ENCODE results near the gene COL26A1.

COL26A1 gene

DNA sequence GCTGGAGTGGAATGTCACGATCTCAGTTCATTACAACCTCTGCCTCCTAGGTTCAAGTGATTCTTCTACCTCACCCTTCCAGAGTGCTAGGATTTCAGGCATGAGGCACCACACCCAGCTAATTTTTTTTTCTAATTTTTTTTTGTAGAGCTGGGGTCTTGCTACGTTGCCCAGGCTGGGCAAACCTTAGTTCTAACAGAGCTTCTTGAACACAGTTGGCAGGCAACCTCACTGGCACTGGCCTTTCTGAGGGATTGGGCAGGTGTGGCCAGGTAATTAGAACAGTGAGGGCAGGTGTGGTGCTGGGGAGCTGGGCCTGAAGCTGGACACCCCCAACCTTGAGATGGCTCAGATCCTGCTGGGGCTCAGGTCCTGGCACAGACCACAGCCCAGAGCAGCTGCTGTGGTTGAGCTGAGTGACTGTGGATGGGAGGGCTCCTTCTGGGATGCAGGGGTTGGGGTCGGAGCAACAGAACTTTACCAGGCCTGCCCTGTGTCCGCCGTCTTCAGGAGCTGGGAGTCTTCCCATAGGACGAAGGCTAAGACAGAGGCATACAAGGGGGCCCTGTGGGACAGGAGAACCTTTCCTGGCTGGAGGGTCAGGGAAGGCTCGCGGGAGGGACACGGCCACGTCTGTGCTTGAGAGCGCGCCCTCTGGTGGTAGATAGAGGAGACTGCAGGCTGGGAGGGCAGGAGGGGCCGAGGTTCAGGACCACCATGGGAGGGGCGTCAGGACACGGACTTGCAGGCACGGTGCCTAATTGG, 48.2 kb downstream of the COL26A1 start:
- POLR2A ChIA-PET, result no interaction called here
- TF ChIP-seq, protein P1, sequence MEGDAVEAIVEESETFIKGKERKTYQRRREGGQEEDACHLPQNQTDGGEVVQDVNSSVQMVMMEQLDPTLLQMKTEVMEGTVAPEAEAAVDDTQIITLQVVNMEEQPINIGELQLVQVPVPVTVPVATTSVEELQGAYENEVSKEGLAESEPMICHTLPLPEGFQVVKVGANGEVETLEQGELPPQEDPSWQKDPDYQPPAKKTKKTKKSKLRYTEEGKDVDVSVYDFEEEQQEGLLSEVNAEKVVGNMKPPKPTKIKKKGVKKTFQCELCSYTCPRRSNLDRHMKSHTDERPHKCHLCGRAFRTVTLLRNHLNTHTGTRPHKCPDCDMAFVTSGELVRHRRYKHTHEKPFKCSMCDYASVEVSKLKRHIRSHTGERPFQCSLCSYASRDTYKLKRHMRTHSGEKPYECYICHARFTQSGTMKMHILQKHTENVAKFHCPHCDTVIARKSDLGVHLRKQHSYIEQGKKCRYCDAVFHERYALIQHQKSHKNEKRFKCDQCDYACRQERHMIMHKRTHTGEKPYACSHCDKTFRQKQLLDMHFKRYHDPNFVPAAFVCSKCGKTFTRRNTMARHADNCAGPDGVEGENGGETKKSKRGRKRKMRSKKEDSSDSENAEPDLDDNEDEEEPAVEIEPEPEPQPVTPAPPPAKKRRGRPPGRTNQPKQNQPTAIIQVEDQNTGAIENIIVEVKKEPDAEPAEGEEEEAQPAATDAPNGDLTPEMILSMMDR (IDR thresholded peaks at IDR 0.05; ENCODE audit: control extremely low read depth, extremely low read depth, low read depth, missing control alignments), result peak; percentile 86
- CTCF ChIA-PET, result interaction anchor here (0.8 to 2.9 kb wide), 28 partner anchors 8 to 402 kb away, joined by 3 to 25 read pairs (median 5); partner anchors contain the start of genes COL26A1 and IFT22
- peak; percentile 77 for DNase-seq (ENCODE audit: extremely low spot score)

DNA sequence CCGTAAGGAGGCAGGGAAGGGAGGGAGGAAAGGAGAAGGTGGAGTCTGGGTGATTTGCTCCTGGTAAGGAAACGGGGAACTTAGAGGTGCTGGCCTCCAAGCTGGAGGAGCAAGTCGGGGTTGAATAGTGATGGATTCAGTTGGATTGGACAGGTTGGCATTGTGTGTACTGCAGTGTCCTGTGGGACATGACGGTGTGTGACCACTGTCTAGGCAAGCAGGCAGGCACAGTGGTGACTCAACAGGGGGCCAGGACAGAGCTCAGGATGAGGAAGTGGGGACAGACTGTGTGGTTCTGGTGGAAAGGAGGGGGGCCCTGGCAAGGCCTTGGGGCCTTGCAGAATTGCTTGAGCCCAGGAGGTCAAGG, 48.8 kb downstream of the COL26A1 start:
- ChIA-PET POLR2A (interaction anchor here (0.6 kb wide), 1 partner anchor 132 kb away, joined by 3 read pairs; no protein-coding TSS in a partner anchor), CTCF (interaction anchor here (0.7 to 2.9 kb wide), 32 partner anchors 8 to 460 kb away, joined by 3 to 25 read pairs (median 5); partner anchors contain the start of genes COL26A1 and IFT22)
- TF ChIP-seq, protein P1 (IDR thresholded peaks at IDR 0.05; ENCODE audit: control extremely low read depth, extremely low read depth, low read depth, missing control alignments), result no peak
- no peak for DNase-seq (ENCODE audit: extremely low spot score)

DNA sequence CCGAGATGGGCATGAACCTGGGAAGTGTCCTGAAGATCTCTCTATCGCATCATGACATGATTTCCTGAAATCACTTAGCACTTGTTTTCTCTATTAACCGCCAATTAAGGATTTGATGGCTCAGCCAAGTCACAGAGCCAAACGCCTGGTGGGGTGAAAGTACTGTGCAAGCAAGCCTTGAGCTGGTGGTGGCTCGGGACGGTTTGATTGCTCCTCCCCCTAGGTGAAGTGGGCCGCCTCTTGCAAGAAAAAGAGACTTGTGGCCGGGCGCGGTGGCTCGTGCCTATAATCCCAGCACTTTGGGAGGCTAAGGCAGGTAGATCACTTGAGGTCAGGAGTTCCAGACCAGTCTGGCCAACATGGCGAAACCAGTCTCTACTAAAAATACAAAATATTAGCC, 50.3 kb downstream of the COL26A1 start:
- POLR2A ChIA-PET, result no interaction called here
- TF ChIP-seq, protein P1 (IDR thresholded peaks at IDR 0.05; ENCODE audit: control extremely low read depth, extremely low read depth, low read depth, missing control alignments), result no peak
- CTCF ChIA-PET, result interaction anchor here (1.6 to 2.9 kb wide), 3 partner anchors 13 to 48 kb away, joined by 5 to 25 read pairs (median 13); no protein-coding TSS in a partner anchor
- DNase-seq (ENCODE audit: extremely low spot score), result no peak

DNA sequence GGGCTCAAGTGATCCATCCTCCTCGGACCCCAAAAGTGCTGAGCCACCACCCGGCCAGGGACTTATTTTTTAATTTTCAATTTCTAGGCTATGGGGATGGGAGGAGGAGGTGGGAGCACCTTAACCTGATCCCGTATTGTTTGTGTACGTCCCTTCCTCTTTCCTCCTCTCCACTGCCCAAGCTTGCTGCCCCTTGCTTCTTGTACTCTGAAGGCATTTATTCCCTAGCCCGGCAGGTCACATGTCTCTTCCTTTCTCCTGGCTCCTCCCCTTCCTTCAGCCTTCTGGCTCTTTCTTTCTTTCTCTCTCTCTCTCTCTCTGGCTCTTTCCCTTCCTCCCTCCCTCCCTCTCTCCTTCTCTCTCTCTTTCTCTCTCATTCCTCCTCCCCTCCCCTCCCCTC, 56.0 kb downstream of the COL26A1 start:
- no peak for DNase-seq (ENCODE audit: extremely low spot score)
- POLR2A ChIA-PET, result no interaction called here
- CTCF ChIA-PET, result no interaction called here
- TF ChIP-seq, protein P1 (IDR thresholded peaks at IDR 0.05; ENCODE audit: control extremely low read depth, extremely low read depth, low read depth, missing control alignments), result no peak

DNA sequence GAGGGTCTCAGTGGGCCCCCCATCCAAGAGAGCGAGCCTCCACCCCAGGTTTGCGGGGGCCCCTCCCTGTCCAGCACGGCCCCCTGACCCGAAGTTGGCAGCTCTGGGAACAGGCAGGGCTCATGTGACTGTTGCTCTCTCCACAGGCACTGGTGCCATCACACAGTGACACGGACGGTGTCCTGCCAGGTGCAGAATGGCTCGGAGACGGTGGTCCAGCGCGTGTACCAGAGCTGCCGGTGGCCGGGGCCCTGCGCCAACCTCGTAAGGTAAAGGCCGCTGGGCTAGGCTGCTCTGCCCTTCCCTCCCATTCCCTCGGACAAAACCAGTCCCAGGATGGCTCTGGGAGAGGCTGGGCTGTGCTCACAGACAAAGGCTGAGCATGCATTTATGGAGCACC, 57.2 kb downstream of the COL26A1 start:
- CTCF ChIA-PET, result no interaction called here
- no peak for DNase-seq (ENCODE audit: extremely low spot score)
- TF ChIP-seq, protein P1 (IDR thresholded peaks at IDR 0.05; ENCODE audit: control extremely low read depth, extremely low read depth, low read depth, missing control alignments), result no peak
- POLR2A ChIA-PET, result no interaction called here

DNA sequence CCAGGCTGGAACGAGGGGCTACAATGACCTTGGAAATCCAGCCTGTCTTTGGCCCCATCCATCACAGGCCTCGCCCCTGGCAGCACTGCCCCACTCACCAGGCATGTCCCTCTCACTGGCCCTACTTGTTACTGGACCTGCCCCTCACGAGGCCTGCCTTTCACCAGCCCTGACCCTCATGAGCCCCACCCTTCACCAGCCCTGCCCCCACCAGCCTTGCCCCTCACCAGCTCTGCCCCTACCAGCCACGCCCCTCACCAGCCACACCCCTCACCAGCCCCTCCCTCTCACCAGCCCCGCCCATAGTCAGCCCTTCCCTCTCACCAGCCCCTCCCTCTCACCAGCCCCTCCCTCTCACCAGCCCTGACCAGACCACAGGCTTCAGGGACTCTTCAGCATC, 57.8 kb downstream of the COL26A1 start:
- POLR2A ChIA-PET, result no interaction called here

More for the DNA sequence above, 57.8 kb downstream of the COL26A1 start:
- DNase-seq (ENCODE audit: extremely low spot score), result no peak
- TF ChIP-seq, protein P1 (IDR thresholded peaks at IDR 0.05; ENCODE audit: control extremely low read depth, extremely low read depth, low read depth, missing control alignments), result no peak
- CTCF ChIA-PET, result no interaction called here

Measured in GM10248 (cell line).